Measurements from ENCODE around the gene TEKTIP1.
"Not testable (repeated sequence)": the region's sequence is repeated elsewhere in the genome, so short reads cannot be mapped to it uniquely, and the experiment has no call there.

The TEKTIP1 gene

GRCh38 chr19:3522421-3523360 lies 16.3 kb upstream of the TEKTIP1 start:
- in situ Hi-C loops (cut with MboI; ENCODE audit: low sequenced_read_pairs): no loop called here

GRCh38 chr19:3523361-3524077 lies 15.5 kb upstream of the TEKTIP1 start:
- in situ Hi-C loops (cut with MboI; ENCODE audit: low sequenced_read_pairs): no loop called here

- in situ Hi-C loops (cut with MboI; ENCODE audit: low sequenced_read_pairs): no loop called here
Observed at GRCh38 chr19:3524078-3524842, 14.7 kb upstream of the TEKTIP1 start.

- in situ Hi-C loops (cut with MboI; ENCODE audit: low sequenced_read_pairs): no loop called here
Observed at GRCh38 chr19:3524904-3525451, 14.0 kb upstream of the TEKTIP1 start.

GRCh38 chr19:3526507-3527237 lies 12.3 kb upstream of the TEKTIP1 start:
- in situ Hi-C loops (cut with MboI; ENCODE audit: low sequenced_read_pairs): no loop called here

- in situ Hi-C loops (cut with MboI; ENCODE audit: low sequenced_read_pairs): no loop called here
Observed at GRCh38 chr19:3527238-3527910, 11.6 kb upstream of the TEKTIP1 start.

GRCh38 chr19:3528080-3528479 lies 10.9 kb upstream of the TEKTIP1 start:
- in situ Hi-C loops (cut with MboI; ENCODE audit: low sequenced_read_pairs): no loop called here

GRCh38 chr19:3528539-3529211 lies 10.3 kb upstream of the TEKTIP1 start:
- in situ Hi-C loops (cut with MboI; ENCODE audit: low sequenced_read_pairs): no loop called here

GRCh38 chr19:3529299-3529698 lies 9.7 kb upstream of the TEKTIP1 start:
- in situ Hi-C loops (cut with MboI; ENCODE audit: low sequenced_read_pairs): not testable (repeated sequence)

GRCh38 chr19:3530389-3530788 lies 8.6 kb upstream of the TEKTIP1 start:
- in situ Hi-C loops (cut with MboI; ENCODE audit: low sequenced_read_pairs): no loop called here

- in situ Hi-C loops (cut with MboI; ENCODE audit: low sequenced_read_pairs): no loop called here
Observed at GRCh38 chr19:3531716-3532115, 7.3 kb upstream of the TEKTIP1 start.

GRCh38 chr19:3532154-3532786 lies 6.7 kb upstream of the TEKTIP1 start:
- in situ Hi-C loops (cut with MboI; ENCODE audit: low sequenced_read_pairs): no loop called here

- in situ Hi-C loops (cut with MboI; ENCODE audit: low sequenced_read_pairs): no loop called here
Observed at GRCh38 chr19:3533033-3533432, 5.9 kb upstream of the TEKTIP1 start.

GRCh38 chr19:3533563-3534216 lies 5.3 kb upstream of the TEKTIP1 start:
- in situ Hi-C loops (cut with MboI; ENCODE audit: low sequenced_read_pairs): no loop called here

GRCh38 chr19:3534375-3535234 lies 4.4 kb upstream of the TEKTIP1 start:
- in situ Hi-C loops (cut with MboI; ENCODE audit: low sequenced_read_pairs): no loop called here

- in situ Hi-C loops (cut with MboI; ENCODE audit: low sequenced_read_pairs): no loop called here
Observed at GRCh38 chr19:3535235-3535535, 3.8 kb upstream of the TEKTIP1 start.

GRCh38 chr19:3535563-3535965 lies 3.4 kb upstream of the TEKTIP1 start:
- in situ Hi-C loops (cut with MboI; ENCODE audit: low sequenced_read_pairs): no loop called here

GRCh38 chr19:3535981-3536380 lies 3.0 kb upstream of the TEKTIP1 start:
- in situ Hi-C loops (cut with MboI; ENCODE audit: low sequenced_read_pairs): no loop called here
